HepG2 (cell line): ENCODE results near the gene DVL3. TPM values are rescaled to one million over a fixed set of nuclear protein-coding genes. Genes with fewer than 3 reads are reported as not detected.
A peak's percentile ranks its signal among the peaks of the same experiment; 100 is the strongest.

Source experiments
- AKAP8 ChIP-seq: sonication (generic); formaldehyde crosslinking; IDR thresholded peaks from 2 replicates; pipeline ENCODE4 v1.5.1; 2020; ENCODE audit warnings: mild to moderate bottlenecking, missing genetic modification reagents
- ARID4A ChIP-seq: sonication (generic); formaldehyde crosslinking; IDR thresholded peaks from 2 replicates; pipeline ENCODE4 v1.5.0; 2020; ENCODE audit warnings: mild to moderate bottlenecking, missing genetic modification reagents, borderline replicate concordance
- CBFB ChIP-seq: sonication (generic); formaldehyde crosslinking; IDR thresholded peaks from 2 replicates; pipeline ENCODE4 v1.4.0; 2020; ENCODE audit warnings: missing genetic modification reagents
- EEA1 ChIP-seq: sonication (generic); formaldehyde crosslinking; IDR thresholded peaks from 2 replicates; pipeline ENCODE4 v1.5.1; 2020; ENCODE audit warnings: mild to moderate bottlenecking, missing genetic modification reagents, borderline replicate concordance
- ERF ChIP-seq: IDR thresholded peaks from 2 replicates; pipeline ENCODE4 v1.6.1; 2018; ENCODE audit warnings: missing biosample characterization, missing genetic modification reagents
- HOMEZ ChIP-seq: IDR thresholded peaks from 2 replicates; pipeline ENCODE4 v1.6.1; 2016; ENCODE audit warnings: low read depth
- IKZF4 ChIP-seq: sonication (generic); formaldehyde crosslinking; IDR thresholded peaks from 2 replicates; pipeline ENCODE4 v1.5.1; 2020; ENCODE audit warnings: borderline replicate concordance, mild to moderate bottlenecking, low read depth, missing genetic modification reagents; ENCODE audit errors: not compliant biosample characterization
- NCOA2 ChIP-seq: sonication (generic); formaldehyde crosslinking; IDR thresholded peaks from 2 replicates; pipeline ENCODE4 v1.8.0; 2022; ENCODE audit warnings: inconsistent platforms
- PCBP1 ChIP-seq: fragments of 200-400 bp; formaldehyde crosslinking; IDR thresholded peaks from 2 replicates; pipeline ENCODE4 v1.6.1; 2017; ENCODE audit warnings: mild to moderate bottlenecking, low read depth, low read length, borderline replicate concordance
- PHF21A ChIP-seq: sonication (generic); formaldehyde crosslinking; IDR thresholded peaks from 2 replicates; pipeline ENCODE4 v1.5.0; 2020; ENCODE audit warnings: mild to moderate bottlenecking, missing genetic modification reagents
- SCMH1 ChIP-seq: sonication (generic); formaldehyde crosslinking; IDR thresholded peaks from 2 replicates; pipeline ENCODE4 v1.9.0; 2021; ENCODE audit warnings: missing genetic modification reagents, mild to moderate bottlenecking, borderline replicate concordance
- ZFP62 ChIP-seq: sonication (generic); formaldehyde crosslinking; IDR thresholded peaks from 2 replicates; pipeline ENCODE4 v1.4.0; 2020; ENCODE audit warnings: missing genetic modification reagents
- ZMAT3 ChIP-seq: sonication (generic); formaldehyde crosslinking; conservative IDR thresholded peaks from 2 replicates; pipeline ENCODE4 v1.7.0; 2021; ENCODE audit warnings: missing genetic modification reagents
- ZNF580 ChIP-seq: IDR thresholded peaks from 2 replicates; pipeline ENCODE4 v1.6.1; 2016; ENCODE audit warnings: low read depth, borderline replicate concordance
- ZNF614 ChIP-seq: IDR thresholded peaks from 2 replicates; pipeline ENCODE4 v1.6.1; 2018; ENCODE audit warnings: missing biosample characterization, missing genetic modification reagents, inconsistent platforms, borderline replicate concordance
- ZNF644 ChIP-seq: IDR thresholded peaks from 2 replicates; pipeline ENCODE4 v1.6.1; 2016; ENCODE audit warnings: low read depth
- ZNF839 ChIP-seq: sonication (generic); formaldehyde crosslinking; IDR thresholded peaks from 2 replicates; pipeline ENCODE4 v1.4.0; 2020; ENCODE audit warnings: missing genetic modification reagents, mild to moderate bottlenecking, borderline replicate concordance
- polyA plus RNA-seq, 8 experiments: library from polyadenylated mRNA; depleted of rRNA in 3 of 8; stranded (reverse) in 7 of 8; unstranded in 1 of 8; fragments of >200 nt; fragmentation: Illumina TruSeq in 4 of 8; extraction: Trizol in 4 of 8; gene quantifications; 2 replicates each; pipeline versions ENCODE4 v1.2.1 to v1.2.3, GENCODE V29; 2011 to 2016; ENCODE audit warnings: low read depth in 4 of 8, missing spikeins in 1 of 8, mixed read lengths in 1 of 8; ENCODE audit not compliant: insufficient read depth in 1 of 8
- total RNA-seq, 5 experiments: library from RNA; depleted of rRNA; stranded (reverse); fragments of >200 nt; fragmentation: Illumina TruSeq; extraction: Trizol; gene quantifications; 2 replicates each; pipeline ENCODE4 v1.2.3, GENCODE V29; 2016; ENCODE audit warnings: low read depth in 1 of 5
- TF ChIP-seq, protein P1 (sequence below): sonication (generic); formaldehyde crosslinking; IDR thresholded peaks from 2 replicates; pipeline ENCODE4 v1.4.0; 2020; ENCODE audit warnings: mild to moderate bottlenecking, missing genetic modification reagents, borderline replicate concordance

DVL3 gene
- total and polyA plus RNA-seq, 2 of the 13 experiments (the other 11 are each of a cell fraction or from before 2014, with no cell fraction given) = 29.0 to 36.1 TPM

DNA sequence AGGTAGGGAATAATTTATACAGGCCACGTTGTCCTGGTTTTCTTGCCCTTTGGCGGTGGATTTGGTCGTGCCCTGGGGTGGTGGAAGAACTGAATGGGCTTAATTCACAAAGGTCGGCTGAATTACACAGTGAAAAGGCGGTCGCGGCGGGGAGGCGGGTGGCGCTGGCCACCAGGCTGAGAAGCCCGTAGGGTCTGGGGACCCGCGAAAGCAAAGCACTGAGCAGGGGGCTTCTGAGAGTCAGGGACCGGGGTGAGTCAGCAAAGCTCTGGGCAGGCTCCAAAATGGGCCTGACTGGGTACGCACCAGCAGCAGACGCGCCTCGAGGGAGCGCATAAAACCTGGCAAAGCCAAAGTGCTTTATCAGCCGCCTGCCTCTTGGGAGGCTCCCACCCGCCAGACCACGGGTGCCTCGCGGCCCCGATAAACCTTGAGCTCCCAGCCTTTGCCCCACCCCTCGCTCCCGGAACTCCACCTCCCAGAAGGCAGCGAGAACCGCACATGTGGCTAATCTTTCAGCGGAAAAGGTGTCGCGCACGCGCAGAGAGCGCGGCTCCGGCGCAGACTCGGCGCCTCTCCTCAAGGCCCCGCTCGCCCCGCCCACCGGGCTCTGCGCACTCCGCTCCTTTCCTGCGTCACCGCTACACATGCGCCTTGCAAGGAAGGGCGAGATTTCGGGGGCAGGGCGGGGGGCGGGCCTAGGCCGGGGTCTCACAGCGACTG is 30.4 kb downstream of the DVL3 start (continued):
- TF ChIP-seq ARID4A (CRISPR knock-in tag) = peak; percentile 79; the same call in 1 of the 2 replicates
- TF ChIP-seq ZFP62 (CRISPR knock-in tag) = no peak
- TF ChIP-seq EEA1 (CRISPR knock-in tag) = no peak
- TF ChIP-seq IKZF4 = no peak
- no peak for TF ChIP-seq ZNF644 (CRISPR knock-in tag)
- TF ChIP-seq ERF (CRISPR knock-in tag) = peak; percentile 57; the same call in 1 of the 2 replicates
- TF ChIP-seq, protein P1, sequence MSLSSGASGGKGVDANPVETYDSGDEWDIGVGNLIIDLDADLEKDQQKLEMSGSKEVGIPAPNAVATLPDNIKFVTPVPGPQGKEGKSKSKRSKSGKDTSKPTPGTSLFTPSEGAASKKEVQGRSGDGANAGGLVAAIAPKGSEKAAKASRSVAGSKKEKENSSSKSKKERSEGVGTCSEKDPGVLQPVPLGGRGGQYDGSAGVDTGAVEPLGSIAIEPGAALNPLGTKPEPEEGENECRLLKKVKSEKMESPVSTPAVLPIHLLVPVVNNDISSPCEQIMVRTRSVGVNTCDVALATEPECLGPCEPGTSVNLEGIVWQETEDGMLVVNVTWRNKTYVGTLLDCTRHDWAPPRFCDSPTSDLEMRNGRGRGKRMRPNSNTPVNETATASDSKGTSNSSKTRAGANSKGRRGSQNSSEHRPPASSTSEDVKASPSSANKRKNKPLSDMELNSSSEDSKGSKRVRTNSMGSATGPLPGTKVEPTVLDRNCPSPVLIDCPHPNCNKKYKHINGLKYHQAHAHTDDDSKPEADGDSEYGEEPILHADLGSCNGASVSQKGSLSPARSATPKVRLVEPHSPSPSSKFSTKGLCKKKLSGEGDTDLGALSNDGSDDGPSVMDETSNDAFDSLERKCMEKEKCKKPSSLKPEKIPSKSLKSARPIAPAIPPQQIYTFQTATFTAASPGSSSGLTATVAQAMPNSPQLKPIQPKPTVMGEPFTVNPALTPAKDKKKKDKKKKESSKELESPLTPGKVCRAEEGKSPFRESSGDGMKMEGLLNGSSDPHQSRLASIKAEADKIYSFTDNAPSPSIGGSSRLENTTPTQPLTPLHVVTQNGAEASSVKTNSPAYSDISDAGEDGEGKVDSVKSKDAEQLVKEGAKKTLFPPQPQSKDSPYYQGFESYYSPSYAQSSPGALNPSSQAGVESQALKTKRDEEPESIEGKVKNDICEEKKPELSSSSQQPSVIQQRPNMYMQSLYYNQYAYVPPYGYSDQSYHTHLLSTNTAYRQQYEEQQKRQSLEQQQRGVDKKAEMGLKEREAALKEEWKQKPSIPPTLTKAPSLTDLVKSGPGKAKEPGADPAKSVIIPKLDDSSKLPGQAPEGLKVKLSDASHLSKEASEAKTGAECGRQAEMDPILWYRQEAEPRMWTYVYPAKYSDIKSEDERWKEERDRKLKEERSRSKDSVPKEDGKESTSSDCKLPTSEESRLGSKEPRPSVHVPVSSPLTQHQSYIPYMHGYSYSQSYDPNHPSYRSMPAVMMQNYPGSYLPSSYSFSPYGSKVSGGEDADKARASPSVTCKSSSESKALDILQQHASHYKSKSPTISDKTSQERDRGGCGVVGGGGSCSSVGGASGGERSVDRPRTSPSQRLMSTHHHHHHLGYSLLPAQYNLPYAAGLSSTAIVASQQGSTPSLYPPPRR (CRISPR knock-in tag) = no peak
- 0 out of 2 replicates have a peak, but pooled peaks have one; percentile 12 for TF ChIP-seq CBFB (CRISPR knock-in tag)
- no peak for TF ChIP-seq SCMH1 (CRISPR knock-in tag)
- 0 out of 2 replicates have a peak, but pooled peaks have one; percentile 43 for TF ChIP-seq NCOA2
- peak; percentile 94 for TF ChIP-seq AKAP8 (CRISPR knock-in tag)
- TF ChIP-seq ZNF580 = 0 out of 2 replicates have a peak, but pooled peaks have one; percentile 36
- TF ChIP-seq ZNF614 (CRISPR knock-in tag) = no peak; the same call in 1 of the 2 replicates
- TF ChIP-seq HOMEZ (CRISPR knock-in tag) = no peak
- TF ChIP-seq PCBP1 = 0 out of 2 replicates have a peak, but pooled peaks have one; percentile 52
- TF ChIP-seq PHF21A = peak; percentile 44; the same call in 1 of the 2 replicates
- TF ChIP-seq ZMAT3 (CRISPR knock-in tag) = peak; percentile 82; the same call in 1 of the 2 replicates
- no peak for TF ChIP-seq ZNF839
